HCT116 (cell line): ENCODE measurements around the gene PISD. TPM values are rescaled to one million over a fixed set of nuclear protein-coding genes. Genes with fewer than 3 reads are reported as not detected.

Experiments used
- ATAC-seq: fragments of 200-7000 bp; cut with Tn5 transposase; 2 replicates; pipeline ENCODE4 v1.9.1; 2020; ENCODE audit warnings: mild to moderate bottlenecking, moderate library complexity
- BruUV-seq: library from RNA; stranded (reverse); fragments of 400-500 nt; replicated peaks from 2 replicates; lab custom pipeline; 2021; lab: Mats Ljungman, UMichigan
- CTCF ChIA-PET: fragments of 300-600 bp; sonication (Branson Sonifier 250); formaldehyde crosslinking; loops from one replicate; lab custom pipeline; 2021; ENCODE audit warnings: antibody characterized with exemption; lab: Charles Lee
- POLR2A ChIA-PET: fragments of 300-600, 350-600 bp; sonication (Branson Sonifier 250); formaldehyde crosslinking; loops from one replicate; lab custom pipeline; 2021; ENCODE audit warnings: antibody characterized with exemption; lab: Charles Lee
- RAD21 ChIA-PET, 2 experiments: fragments of 300-600 bp; sonication (Branson Sonifier 250); formaldehyde crosslinking; loops; one replicate each; lab custom pipeline; 2023; ENCODE audit warnings: low total read pairs in 2 of 2; ENCODE audit not compliant: uncharacterized antibody in 2 of 2, unreplicated experiment in 2 of 2, low non-redundant PET in 1 of 2; lab: Charles Lee
- DNase-seq: peaks from one replicate; pipeline ENCODE4 v3.0.0-alpha.2; 2010; ENCODE audit warnings: low read depth, low spot score
- H2AFZ ChIP-seq: fragments of 200-600 bp; shearing (Covaris generic), sonication (generic); 2 replicates; pipeline ENCODE4 v1.6.1; 2017; ENCODE audit warnings: low read depth, mixed run types, mixed read lengths, antibody characterized with exemption, low read length; ENCODE audit not compliant: poor library complexity, severe bottlenecking
- H3K27ac ChIP-seq: 2 replicates; pipeline ENCODE4 v1.5.1; 2012; ENCODE audit warnings: low read depth, low read length
- H3K27me3 ChIP-seq: fragments of 200-600 bp; sonication (generic); 2 replicates; pipeline ENCODE4 v1.6.1; 2016; ENCODE audit warnings: mixed run types, low read length, mixed read lengths; ENCODE audit not compliant: insufficient read depth
- H3K36me3 ChIP-seq, 2 experiments: fragments of 200-500 bp in 1 of 2; fragments of 200-600 bp in 1 of 2; sonication (Bioruptor generic) in 1 of 2; sonication (generic) in 1 of 2; 2 replicates each; pipeline versions ENCODE4 v1.5.1 to v1.6.1; 2014 to 2016; ENCODE audit warnings: low read length in 2 of 2, inconsistent platforms in 1 of 2, mixed read lengths in 1 of 2, mixed run types in 1 of 2; ENCODE audit not compliant: insufficient read depth in 2 of 2, control insufficient read depth in 1 of 2
- H3K4me1 ChIP-seq, 2 experiments: fragments of 200-600 bp in 1 of 2; sonication (generic) in 1 of 2; 2 replicates each; pipeline versions ENCODE4 v1.5.1 to v1.6.1; 2012 to 2017; ENCODE audit warnings: low read length in 2 of 2, inconsistent platforms in 1 of 2, mild to moderate bottlenecking in 1 of 2, mixed read lengths in 1 of 2, mixed run types in 1 of 2, moderate library complexity in 1 of 2; ENCODE audit not compliant: insufficient read depth in 2 of 2, control insufficient read depth in 1 of 2
- H3K4me2 ChIP-seq: fragments of 200-600 bp; sonication (generic); 2 replicates; pipeline ENCODE4 v1.6.1; 2017; ENCODE audit warnings: mixed run types, low read length, mixed read lengths
- H3K4me3 ChIP-seq, 2 experiments: fragments of 200-600 bp in 1 of 2; sonication (generic) in 1 of 2; replicated peaks in 1 of 2; 2 replicates each; pipeline ENCODE4 v1.5.1; 2011 to 2016; ENCODE audit warnings: low read length in 2 of 2, control low read depth in 1 of 2, low read depth in 1 of 2, mild to moderate bottlenecking in 1 of 2, mixed read lengths in 1 of 2, mixed run types in 1 of 2
- H3K79me2 ChIP-seq: fragments of 200-600 bp; sonication (generic); 2 replicates; pipeline ENCODE4 v1.6.1; 2017; ENCODE audit warnings: mild to moderate bottlenecking, mixed run types, low read length, moderate library complexity, mixed read lengths; ENCODE audit not compliant: insufficient read depth
- H3K9ac ChIP-seq: fragments of 200-600 bp; sonication (generic); 2 replicates; pipeline ENCODE4 v1.6.1; 2016; ENCODE audit warnings: low read length, mixed read lengths
- H3K9me2 ChIP-seq: fragments of 200-600 bp; sonication (generic), shearing (Covaris generic); 2 replicates; pipeline ENCODE4 v1.6.1; 2017; ENCODE audit warnings: mixed run types, mild to moderate bottlenecking, moderate library complexity; ENCODE audit not compliant: insufficient read depth
- H3K9me3 ChIP-seq, 2 experiments: fragments of 200-500 bp in 1 of 2; fragments of 200-600 bp in 1 of 2; sonication (Bioruptor generic) in 1 of 2; sonication (generic) in 1 of 2; 2 replicates each; pipeline ENCODE4 v1.6.1; 2014 to 2017; ENCODE audit warnings: low read length in 2 of 2, mixed read lengths in 2 of 2, inconsistent platforms in 1 of 2, low read depth in 1 of 2, mild to moderate bottlenecking in 1 of 2, mixed run types in 1 of 2, moderate library complexity in 1 of 2; ENCODE audit not compliant: control insufficient read depth in 1 of 2, insufficient read depth in 1 of 2
- H4K20me1 ChIP-seq: fragments of 200-600 bp; sonication (generic), shearing (Covaris generic); 2 replicates; pipeline ENCODE4 v1.6.1; 2017; ENCODE audit warnings: mixed run types, mild to moderate bottlenecking, moderate library complexity; ENCODE audit not compliant: insufficient read depth
- POLR2A ChIP-seq: IDR thresholded peaks from 2 replicates; pipeline ENCODE4 v1.7.0; 2011; ENCODE audit warnings: borderline replicate concordance; ENCODE audit not compliant: insufficient read depth, insufficient read length; ENCODE audit errors: extremely low read depth
- POLR2AphosphoS5 ChIP-seq: IDR thresholded peaks from 2 replicates; pipeline ENCODE4 v1.6.1; 2011; ENCODE audit warnings: mild to moderate bottlenecking, low read depth, low read length, moderate library complexity
- SIN3A ChIP-seq: IDR thresholded peaks from 2 replicates; pipeline ENCODE4 v1.6.1; 2012; ENCODE audit warnings: low read depth
- ZBTB33 ChIP-seq: IDR thresholded peaks from 2 replicates; pipeline ENCODE4 v1.6.1; 2011; ENCODE audit warnings: mild to moderate bottlenecking, low read length, moderate library complexity; ENCODE audit not compliant: insufficient replicate concordance; ENCODE audit errors: extremely low read depth
- ZFX ChIP-seq: fragments of 450-650 bp; IDR thresholded peaks from 2 replicates; pipeline ENCODE4 v1.6.1; 2017
- ZNF274 ChIP-seq: fragments of 200-500 bp; sonication (Bioruptor generic); IDR thresholded peaks from 2 replicates; pipeline ENCODE4 v1.6.1; 2014; ENCODE audit warnings: mild to moderate bottlenecking, low read depth, low read length, inconsistent platforms
- intact Hi-C: fragments of 100-400 bp; cut with micrococcal nuclease; formaldehyde crosslinking; loops from 2 replicates; pipeline ENCODE4 v1.10.0; 2022
- total RNA-seq: library from RNA; stranded (reverse); gene quantifications from one replicate; pipeline ENCODE4 v1.2.1, GENCODE V29; 2021; ENCODE audit not compliant: unreplicated experiment

Gene PISD
- total RNA-seq, 1 experiment from 2014 or later: 47.1 TPM

GRCh38 chr22:31630331-31631329, 31.4 kb downstream of the PISD start:
- Histone ChIP-seq H3K9me2 (no peaks in the 10 kb centered on the region), H3K4me2 (peak overlapping the region; percentile 95), H4K20me1 (0 out of 2 replicates have a peak, but pooled peaks cover 6% of the 10 kb centered on the region), H3K27me3 (no peaks in the 10 kb centered on the region), H3K9ac (peak overlapping the region; percentile 95), H3K9me3 (no peaks in the 10 kb centered on the region)
- RAD21 ChIA-PET: interaction anchor here in 1 of 2 experiments (0.6 to 0.9 kb wide), 2 partner anchors 326 to 340 kb away, joined by 3 to 5 read pairs; no protein-coding TSS in a partner anchor
- ATAC-seq (peak; percentile 83), DNase-seq (no peak)
- peak; percentile 56; the same call in 1 of the 2 replicates for TF ChIP-seq SIN3A
- no peak for TF ChIP-seq ZBTB33
- no peak for TF ChIP-seq ZNF274
- TF ChIP-seq ZFX: peak; percentile 57; the same call in 1 of the 2 replicates
- TF ChIP-seq POLR2A: peak; percentile 61
- TF ChIP-seq POLR2AphosphoS5: peak; percentile 53
- TF ChIP-seq, all 23 proteins: peak for 4
- ChIA-PET CTCF (interaction anchor here (1.0 to 2.4 kb wide), 4 partner anchors 69 to 340 kb away, joined by 3 to 11 read pairs (median 6); no protein-coding TSS in a partner anchor), POLR2A (interaction anchor here (0.9 to 1.8 kb wide), 5 partner anchors 13 to 340 kb away, joined by 3 to 8 read pairs (median 3); partner anchors contain the start of gene PISD)
- H3K4me3 ChIP-seq: peak overlapping the region; percentile 76 to 88
- H3K36me3 ChIP-seq: peaks cover 0 to 15% of the 10 kb centered on the region in 2 experiments; a peak in 1 of 4 replicates
- BruUV-seq: no TSS peak
- no peak overlapping the region for H2AFZ ChIP-seq
- intact Hi-C loops: loop anchor here (5.0 to 10.0 kb wide), 2 partner anchors 143 to 286 kb away; partner anchors contain the start of genes EIF4ENIF1 and PATZ1
- H3K79me2 ChIP-seq: peaks cover 95% of the 10 kb centered on the region
- peak overlapping the region; percentile 70 for H3K27ac ChIP-seq
- H3K4me1 ChIP-seq: peaks cover 26 to 52% of the 10 kb centered on the region in 2 experiments
